Stimulated activated memory B cell treated with anti-CD40 and anti-IgM and Interleukin-4, amounts not matched to agents 10 μg/mL and 1 μg/mL and 100 μg/mL, for 72 hours (primary cell): ENCODE data around the gene SRSF9.
"Not testable (repeated sequence)": the region's sequence is repeated elsewhere in the genome, so short reads cannot be mapped to it uniquely, and the experiment has no call there.

Experiments
- ATAC-seq: fragments of 150-1000 bp; cut with Tn5 transposase; 2 replicates; pipeline ENCODE4 v1.10.0; 2021
- H3K27ac Mint-ChIP-seq: one replicate; pipeline ENCODE4 v1.8.0; 2022; ENCODE audit warnings: mild to moderate bottlenecking, mixed read lengths
- H3K27me3 Mint-ChIP-seq: one replicate; pipeline ENCODE4 v1.8.0; 2022; ENCODE audit warnings: mixed read lengths
- H3K36me3 Mint-ChIP-seq: one replicate; pipeline ENCODE4 v1.8.0; 2022; ENCODE audit warnings: mixed read lengths
- H3K4me1 Mint-ChIP-seq: one replicate; pipeline ENCODE4 v1.8.0; 2022; ENCODE audit warnings: mixed read lengths
- H3K4me3 Mint-ChIP-seq: one replicate; pipeline ENCODE4 v1.8.0; 2022; ENCODE audit warnings: mild to moderate bottlenecking, moderate library complexity, mixed read lengths
- H3K9me3 Mint-ChIP-seq: one replicate; pipeline ENCODE4 v1.8.0; 2022; ENCODE audit warnings: mixed read lengths

The SRSF9 gene

DNA sequence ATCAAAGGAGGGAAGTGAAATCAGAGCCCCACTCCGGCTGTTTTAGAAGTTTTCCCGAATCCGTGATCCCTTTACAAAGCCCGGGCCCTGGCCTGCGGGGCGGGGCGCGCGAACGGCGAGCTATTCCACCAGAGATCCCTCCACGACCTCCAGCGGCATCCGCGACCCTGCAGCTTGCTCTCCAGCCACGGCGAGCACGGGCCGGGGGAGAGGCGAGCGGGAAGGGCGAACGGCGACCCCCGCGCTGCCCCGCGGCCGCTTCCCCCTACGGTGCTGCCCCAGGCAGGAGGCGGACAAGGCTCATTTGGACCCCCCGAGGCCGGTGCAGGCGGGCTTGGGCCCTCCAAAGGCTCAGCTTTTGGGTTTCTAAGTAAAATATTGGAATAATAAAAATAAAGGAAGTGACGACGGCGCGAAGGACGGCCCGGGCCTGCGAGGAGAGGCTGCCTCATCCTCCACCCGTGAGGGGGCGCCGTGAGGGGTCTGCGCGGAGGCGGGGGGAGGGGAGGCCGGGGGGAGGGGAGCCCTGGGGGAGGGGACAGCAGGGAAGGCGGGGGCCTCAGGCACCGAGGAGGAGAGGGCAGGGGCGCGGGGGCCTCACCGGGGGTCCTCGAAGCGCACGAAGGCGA lies 613 bp downstream of the SRSF9 start:
- Mint-ChIP-seq H3K9me3 (no peaks in the 10 kb centered on the region), H3K4me3 (peak overlapping the region; percentile 91), H3K27me3 (no peaks in the 10 kb centered on the region), H3K36me3 (peaks cover 20% of the 10 kb centered on the region), H3K4me1 (peaks cover 53% of the 10 kb centered on the region), H3K27ac (peak overlapping the region; percentile 90)
- ATAC-seq, result peak; percentile 80

GRCh38 chr12:120468325-120468820 lies 1.2 kb downstream of the SRSF9 start:
- H3K9me3 Mint-ChIP-seq, result no peaks in the 10 kb centered on the region
- no peak for ATAC-seq
- peaks cover 25% of the 10 kb centered on the region for H3K36me3 Mint-ChIP-seq
- H3K27ac Mint-ChIP-seq, result peak overlapping the region; percentile 90
- H3K4me3 Mint-ChIP-seq, result peak overlapping the region; percentile 91
- no peaks in the 10 kb centered on the region for H3K27me3 Mint-ChIP-seq
- H3K4me1 Mint-ChIP-seq, result peaks cover 53% of the 10 kb centered on the region

GRCh38 chr12:120467439-120467838 lies 2.1 kb downstream of the SRSF9 start:
- Mint-ChIP-seq H3K4me3 (peak overlapping the region; percentile 91), H3K27me3 (no peaks in the 10 kb centered on the region), H3K27ac (no peak overlapping the region), H3K9me3 (no peaks in the 10 kb centered on the region), H3K4me1 (peaks cover 53% of the 10 kb centered on the region), H3K36me3 (peaks cover 34% of the 10 kb centered on the region)
- ATAC-seq, result no peak

- Mint-ChIP-seq H3K27me3 (no peaks in the 10 kb centered on the region), H3K9me3 (no peaks in the 10 kb centered on the region), H3K36me3 (peaks cover 39% of the 10 kb centered on the region), H3K4me3 (no peak overlapping the region), H3K27ac (no peak overlapping the region), H3K4me1 (peaks cover 53% of the 10 kb centered on the region)
- no peak for ATAC-seq
Observed at GRCh38 chr12:120466560-120467315, 2.8 kb downstream of the SRSF9 start.

DNA sequence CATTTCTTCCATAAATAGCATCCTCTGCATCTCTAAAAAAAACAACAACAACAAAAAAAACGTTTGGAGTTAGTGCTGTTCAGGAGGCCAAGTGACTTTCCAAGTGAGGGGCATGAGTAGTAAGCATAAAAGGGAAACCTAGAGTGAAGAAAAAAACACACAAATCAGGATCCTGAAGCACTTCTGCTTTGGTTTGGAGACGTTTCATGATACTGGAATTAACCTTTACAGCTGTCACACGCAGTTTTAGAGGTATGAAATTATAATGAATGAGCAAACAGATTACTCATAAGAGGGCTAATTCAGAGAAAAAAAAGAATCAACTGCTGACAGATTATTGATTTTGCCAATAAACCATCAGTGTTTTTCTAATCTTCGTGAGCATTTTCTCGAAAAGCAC lies 3.8 kb downstream of the SRSF9 start:
- no peak overlapping the region for H3K4me3 Mint-ChIP-seq
- H3K27ac Mint-ChIP-seq, result no peak overlapping the region
- peaks cover 40% of the 10 kb centered on the region for H3K36me3 Mint-ChIP-seq
- ATAC-seq, result no peak
- H3K9me3 Mint-ChIP-seq, result no peaks in the 10 kb centered on the region
- peaks cover 53% of the 10 kb centered on the region for H3K4me1 Mint-ChIP-seq
- no peaks in the 10 kb centered on the region for H3K27me3 Mint-ChIP-seq

GRCh38 chr12:120463712-120464111 lies 5.8 kb downstream of the SRSF9 start:
- H3K4me3 Mint-ChIP-seq, result no peak overlapping the region

DNA sequence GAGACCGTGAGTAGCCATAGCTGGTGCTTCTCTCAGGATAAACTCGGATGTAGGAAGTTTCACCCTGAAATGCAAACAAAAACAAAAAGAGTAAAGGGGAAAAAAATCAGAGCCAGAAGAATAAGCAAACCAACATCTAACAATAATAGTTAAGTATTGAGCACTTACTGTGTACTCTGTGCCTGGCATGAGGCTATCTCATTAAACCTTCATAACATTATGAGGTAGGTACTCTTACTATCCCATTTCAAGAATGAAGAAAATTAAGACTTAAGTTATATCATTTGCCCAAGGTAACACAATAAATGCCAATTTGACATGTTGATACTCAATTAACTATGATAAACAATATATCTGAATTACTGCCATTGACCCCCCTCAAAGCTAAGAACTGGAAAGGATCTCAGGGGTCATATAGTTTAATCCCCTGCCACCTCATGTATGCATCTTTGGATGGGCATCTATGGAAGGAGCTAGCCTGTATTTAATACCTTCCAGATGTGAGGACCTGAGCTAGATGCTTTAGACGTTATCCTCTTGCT lies 7.4 kb downstream of the SRSF9 start:
- ATAC-seq, result no peak
- peaks cover 25% of the 10 kb centered on the region for H3K4me1 Mint-ChIP-seq
- no peaks in the 10 kb centered on the region for H3K27me3 Mint-ChIP-seq
- no peak overlapping the region for H3K4me3 Mint-ChIP-seq
- H3K36me3 Mint-ChIP-seq, result peaks cover 56% of the 10 kb centered on the region
- H3K9me3 Mint-ChIP-seq, result no peaks in the 10 kb centered on the region
- no peak overlapping the region for H3K27ac Mint-ChIP-seq

More at GRCh38 chr12:120463712-120464111, 5.8 kb downstream of the SRSF9 start:
- no peak for ATAC-seq
- H3K27ac Mint-ChIP-seq, result no peak overlapping the region
- no peaks in the 10 kb centered on the region for H3K9me3 Mint-ChIP-seq
- H3K27me3 Mint-ChIP-seq, result no peaks in the 10 kb centered on the region
- peaks cover 40% of the 10 kb centered on the region for H3K4me1 Mint-ChIP-seq
- peaks cover 54% of the 10 kb centered on the region for H3K36me3 Mint-ChIP-seq

DNA sequence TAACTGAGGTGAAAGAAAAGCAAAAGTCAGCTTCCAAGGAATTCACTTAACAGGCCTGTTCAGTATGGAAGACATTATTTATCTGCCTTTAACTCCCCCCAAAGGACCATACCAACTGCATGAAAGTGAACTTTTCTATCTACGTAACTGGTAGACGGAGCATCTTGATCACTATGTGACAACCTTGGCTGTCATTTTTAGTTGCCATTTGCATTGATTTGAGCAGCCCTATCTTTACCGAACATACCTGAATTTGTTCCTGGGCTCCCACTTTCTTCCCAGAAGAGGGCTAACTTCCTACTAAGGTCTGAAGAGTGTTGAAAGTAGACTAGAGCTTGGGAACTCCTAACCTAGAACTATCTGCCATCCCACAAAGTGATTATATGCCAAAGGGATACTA lies 9.4 kb downstream of the SRSF9 start:
- no peak for ATAC-seq
- no peaks in the 10 kb centered on the region for H3K27me3 Mint-ChIP-seq
- H3K27ac Mint-ChIP-seq, result no peak overlapping the region
- H3K36me3 Mint-ChIP-seq, result peaks cover 66% of the 10 kb centered on the region
- no peak overlapping the region for H3K4me3 Mint-ChIP-seq
- peaks cover 8% of the 10 kb centered on the region for H3K4me1 Mint-ChIP-seq
- no peaks in the 10 kb centered on the region for H3K9me3 Mint-ChIP-seq

- Mint-ChIP-seq H3K27ac (no peak overlapping the region), H3K4me1 (peaks cover 8% of the 10 kb centered on the region), H3K9me3 (no peaks in the 10 kb centered on the region), H3K4me3 (no peak overlapping the region), H3K27me3 (no peaks in the 10 kb centered on the region), H3K36me3 (peaks cover 43% of the 10 kb centered on the region)
- ATAC-seq, result no peak
Observed at GRCh38 chr12:120457133-120457532, 12.4 kb downstream of the SRSF9 start.

GRCh38 chr12:120455302-120455701 lies 14.2 kb downstream of the SRSF9 start:
- ATAC-seq, result no peak
- H3K36me3 Mint-ChIP-seq, result peaks cover 36% of the 10 kb centered on the region

GRCh38 chr12:120453977-120454376 lies 15.6 kb downstream of the SRSF9 start:
- peak; percentile 60 for ATAC-seq
- peaks cover 14% of the 10 kb centered on the region for H3K4me1 Mint-ChIP-seq
- peaks cover 25% of the 10 kb centered on the region for H3K36me3 Mint-ChIP-seq
- H3K27ac Mint-ChIP-seq, result peak overlapping the region; percentile 19
- H3K9me3 Mint-ChIP-seq, result no peaks in the 10 kb centered on the region
- no peak overlapping the region for H3K4me3 Mint-ChIP-seq
- H3K27me3 Mint-ChIP-seq, result no peaks in the 10 kb centered on the region

More at GRCh38 chr12:120455302-120455701, 14.2 kb downstream of the SRSF9 start:
- H3K4me3 Mint-ChIP-seq, result no peak overlapping the region
- peak overlapping the region; percentile 46 for H3K27ac Mint-ChIP-seq
- no peaks in the 10 kb centered on the region for H3K27me3 Mint-ChIP-seq
- H3K9me3 Mint-ChIP-seq, result no peaks in the 10 kb centered on the region
- H3K4me1 Mint-ChIP-seq, result peaks cover 8% of the 10 kb centered on the region

DNA sequence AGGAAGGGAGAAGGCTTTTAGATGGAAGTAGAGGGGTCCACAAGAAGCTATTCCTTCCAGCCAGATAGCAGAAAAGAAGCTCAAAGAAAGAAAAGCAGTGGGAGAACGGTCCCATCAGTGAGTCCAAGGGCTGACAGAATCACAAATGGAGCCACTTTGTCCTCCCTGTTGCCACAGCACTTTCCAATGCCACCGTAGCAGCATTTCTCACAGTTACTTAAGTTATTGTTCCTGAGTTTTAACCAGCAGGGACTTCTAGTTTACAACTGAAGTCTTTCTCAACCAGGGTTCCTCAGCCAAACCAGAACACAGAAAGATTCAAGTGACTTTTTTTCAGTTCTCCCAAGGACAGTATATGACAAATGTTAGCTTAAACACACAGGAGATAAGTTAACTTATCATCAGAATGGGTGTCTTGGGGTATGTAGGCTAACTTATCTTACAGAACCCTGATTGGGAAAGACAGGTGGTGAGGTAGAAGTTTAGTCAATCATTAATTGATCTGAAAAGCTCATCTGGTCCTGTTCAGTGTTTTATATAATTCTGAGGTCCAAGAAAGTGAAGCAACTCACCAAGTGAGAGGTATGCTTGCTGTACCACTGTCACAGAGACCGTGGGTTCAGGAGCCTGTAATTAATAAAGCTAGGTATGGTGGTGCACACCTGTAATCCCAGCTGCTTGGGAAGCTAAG lies 16.3 kb downstream of the SRSF9 start:
- no peak overlapping the region for H3K4me3 Mint-ChIP-seq
- H3K36me3 Mint-ChIP-seq, result peaks cover 24% of the 10 kb centered on the region
- H3K4me1 Mint-ChIP-seq, result peaks cover 17% of the 10 kb centered on the region
- H3K9me3 Mint-ChIP-seq, result no peaks in the 10 kb centered on the region
- no peaks in the 10 kb centered on the region for H3K27me3 Mint-ChIP-seq
- no peak for ATAC-seq
- H3K27ac Mint-ChIP-seq, result peak overlapping the region; percentile 19

GRCh38 chr12:120452524-120452923 lies 17.0 kb downstream of the SRSF9 start:
- not testable (repeated sequence) for ATAC-seq, H3K27me3 Mint-ChIP-seq, H3K4me3 Mint-ChIP-seq, H3K27ac Mint-ChIP-seq, H3K9me3 Mint-ChIP-seq
- H3K4me1 Mint-ChIP-seq, result peaks cover 24% of the 10 kb centered on the region
- peaks cover 24% of the 10 kb centered on the region for H3K36me3 Mint-ChIP-seq

DNA sequence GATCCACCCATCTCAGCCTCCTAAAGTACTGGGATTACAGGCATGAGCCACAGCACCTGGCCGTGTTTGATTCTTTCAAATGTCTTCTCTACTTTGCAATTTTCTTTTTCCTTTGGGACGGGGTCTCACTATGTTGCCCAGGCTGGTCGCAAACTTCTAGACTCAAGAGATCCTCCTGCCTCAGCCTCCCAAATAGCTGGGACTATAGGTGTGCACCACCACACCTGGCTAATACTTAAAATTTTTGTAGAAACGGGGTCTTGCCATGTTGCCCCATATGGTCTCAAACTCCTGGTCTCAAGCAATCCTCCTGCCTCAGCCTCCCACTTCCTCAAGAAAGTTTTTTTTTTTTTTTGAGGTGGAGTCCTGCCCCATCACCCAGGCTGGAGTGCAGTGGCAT lies 21.6 kb downstream of the SRSF9 start:
- peak overlapping the region; percentile 86 for H3K4me3 Mint-ChIP-seq
- H3K9me3 Mint-ChIP-seq, result no peaks in the 10 kb centered on the region
- ATAC-seq, result no peak
- H3K4me1 Mint-ChIP-seq, result peaks cover 30% of the 10 kb centered on the region
- H3K36me3 Mint-ChIP-seq, result no peaks in the 10 kb centered on the region
- H3K27me3 Mint-ChIP-seq, result no peaks in the 10 kb centered on the region
- peak overlapping the region; percentile 92 for H3K27ac Mint-ChIP-seq

- not testable (repeated sequence) for H3K36me3 Mint-ChIP-seq, ATAC-seq
- H3K4me1 Mint-ChIP-seq, result peaks cover 30% of the 10 kb centered on the region
Observed at GRCh38 chr12:120446844-120447178, 22.7 kb downstream of the SRSF9 start.

More at GRCh38 chr12:120446844-120447178, 22.7 kb downstream of the SRSF9 start:
- Mint-ChIP-seq H3K4me3 (peak overlapping the region; percentile 86), H3K27ac (peak overlapping the region; percentile 92)
- not testable (repeated sequence) for H3K9me3 Mint-ChIP-seq, H3K27me3 Mint-ChIP-seq
